Limb (tissue), 2 donors: ENCODE results near the gene TRIOBP.

Experiments
- DNase-seq, 2 donors: peaks; one replicate each; pipeline ENCODE4 v3.0.0-alpha.2; 2016; ENCODE audit errors: extremely low spot score in 2 of 2

The TRIOBP gene

GRCh38 chr22:37823134-37823985 is 126.5 kb downstream of the TRIOBP start, which contains the start of gene GALR3:
Gene GALR3, plus strand, starts transcription at chr22:37823382. Its CDS starts 25 bp downstream, at chr22:37823407.
- DNase-seq = no peak

GRCh38 chr22:37824674-37825641 is 128.1 kb downstream of the TRIOBP start:
- DNase-seq = peak in 1 of 2 donors; percentile 51
